AG09319 (cell line): Measurements from ENCODE around the gene ZSCAN31.
"Not testable (repeated sequence)": the region's sequence is repeated elsewhere in the genome, so short reads cannot be mapped to it uniquely, and the experiment has no call there.

Experiments
- DNase-seq: peaks from one replicate; pipeline ENCODE4 v3.0.0-alpha.2; 2010; ENCODE audit warnings: low read depth; ENCODE audit errors: extremely low read depth
- CTCF ChIP-seq: IDR thresholded peaks from 2 replicates; pipeline ENCODE4 v1.5.1; 2011; ENCODE audit warnings: low read depth, mild to moderate bottlenecking, inconsistent platforms, low read length, moderate library complexity

The ZSCAN31 gene

GRCh38 chr6:28311139-28311823 lies 24.7 kb downstream of the ZSCAN31 start:
- TF ChIP-seq CTCF: no peak
- DNase-seq: no peak

GRCh38 chr6:28306363-28306762 lies 29.6 kb downstream of the ZSCAN31 start:
- not testable (repeated sequence) for DNase-seq

- no peak for TF ChIP-seq CTCF
- no peak for DNase-seq
Observed at GRCh38 chr6:28303570-28303969, 32.4 kb downstream of the ZSCAN31 start.

GRCh38 chr6:28296520-28297060 lies 39.4 kb downstream of the ZSCAN31 start:
- DNase-seq: no peak
- TF ChIP-seq CTCF: no peak

- DNase-seq: no peak
Observed at GRCh38 chr6:28295326-28295725, 40.6 kb downstream of the ZSCAN31 start.

GRCh38 chr6:28291573-28291972 lies 44.4 kb downstream of the ZSCAN31 start:
- DNase-seq: no peak
- TF ChIP-seq CTCF: no peak

More at GRCh38 chr6:28295326-28295725, 40.6 kb downstream of the ZSCAN31 start:
- TF ChIP-seq CTCF: no peak

- TF ChIP-seq CTCF: no peak
- no peak for DNase-seq
Observed at GRCh38 chr6:28282926-28283325, 53.0 kb downstream of the ZSCAN31 start.
